T1000 (cell line): ENCODE measurements around the gene WDPCP.
"Not testable (repeated sequence)": the region's sequence is repeated elsewhere in the genome, so short reads cannot be mapped to it uniquely, and the experiment has no call there.

Experiments
- DNase-seq: peaks from one replicate; lab custom pipeline; 2025; ENCODE audit warnings: mixed read lengths; lab: John Stamatoyannopoulos, UW

WDPCP gene

GRCh38 chr2:63357722-63358121 is 230.6 kb downstream of the WDPCP start:
- DNase-seq, result not testable (repeated sequence)

- no peak for DNase-seq
These were observed 240.9 kb downstream of the WDPCP start for GRCh38 chr2:63347361-63347760.

DNA sequence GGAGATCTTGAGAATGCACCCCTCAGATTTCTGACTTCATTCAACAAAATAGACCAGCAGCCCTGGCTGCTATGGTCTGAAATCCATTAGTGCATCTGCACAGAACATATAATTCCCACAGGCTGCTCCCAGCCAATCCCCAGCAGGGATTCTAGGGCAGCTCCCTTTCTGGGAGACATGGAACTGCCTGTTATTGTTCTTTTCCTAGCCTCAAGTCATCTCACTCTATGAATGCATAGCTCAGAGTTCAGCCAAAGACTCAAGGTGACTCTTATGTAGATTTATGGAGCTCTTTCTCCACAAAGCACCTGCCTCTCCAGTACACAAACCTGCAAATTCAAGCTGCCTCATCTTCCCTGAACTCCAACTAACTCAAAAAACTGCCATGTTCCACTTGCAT is 241.9 kb downstream of the WDPCP start:
- no peak for DNase-seq

- no peak for DNase-seq
These were observed 243.0 kb downstream of the WDPCP start for GRCh38 chr2:63345285-63345633.

- DNase-seq, result no peak
These were observed 243.5 kb downstream of the WDPCP start for GRCh38 chr2:63344575-63345284.

DNA sequence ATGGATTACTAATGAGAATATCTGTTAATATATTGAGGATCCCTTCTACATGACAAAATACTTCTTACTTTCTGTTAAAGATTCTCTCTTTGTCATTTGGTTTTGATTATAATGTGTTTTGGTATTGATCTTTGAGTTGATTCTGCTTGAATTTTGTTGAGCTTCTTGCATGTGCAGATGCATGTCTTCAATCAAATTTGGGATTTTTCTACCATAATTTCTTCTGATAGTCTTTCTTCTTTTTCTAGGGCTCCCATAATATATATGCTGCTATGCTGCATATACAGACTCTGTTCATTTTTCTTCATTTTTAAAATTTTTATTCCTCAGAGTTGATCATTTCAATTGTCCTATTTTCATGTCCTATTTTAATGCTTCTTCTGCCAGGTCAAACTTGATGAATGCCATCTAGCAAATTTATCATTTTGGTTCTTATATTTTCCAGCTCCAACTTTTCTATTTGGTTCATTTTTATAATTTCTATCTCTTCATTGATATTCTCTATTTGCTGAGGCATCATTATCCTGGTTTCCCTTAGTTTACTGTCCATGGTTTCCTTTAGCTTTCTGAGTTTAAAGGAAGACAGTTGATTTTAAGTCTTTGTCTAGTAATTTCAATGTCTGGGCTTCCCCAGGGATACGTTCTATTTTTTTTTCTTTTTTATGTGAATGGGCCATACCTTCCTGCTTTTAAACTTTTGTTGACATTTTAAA is 244.7 kb downstream of the WDPCP start:
- no peak for DNase-seq

DNA sequence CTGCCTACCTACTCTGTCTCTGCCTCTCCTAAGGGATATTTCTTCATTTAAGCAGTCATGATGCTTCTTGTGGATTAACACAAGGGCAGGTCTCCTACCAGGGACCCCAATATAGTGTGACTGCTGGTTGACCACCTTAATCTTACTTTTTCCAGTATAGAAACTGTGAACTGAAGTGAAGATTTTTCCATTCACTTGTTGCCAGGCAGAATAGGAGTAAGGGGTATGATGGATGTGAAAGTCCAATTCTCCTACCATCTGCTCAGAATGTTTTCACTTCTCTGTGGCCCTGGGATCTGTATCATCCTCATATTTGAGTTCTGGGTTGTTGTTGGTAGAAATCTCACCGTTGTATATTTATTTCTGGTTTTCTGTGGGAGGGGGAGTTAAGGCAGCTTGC is 247.8 kb downstream of the WDPCP start:
- no peak for DNase-seq

- DNase-seq, result no peak
These were observed 253.4 kb downstream of the WDPCP start for GRCh38 chr2:63334910-63335309.

- DNase-seq, result no peak
These were observed 261.8 kb downstream of the WDPCP start for GRCh38 chr2:63326473-63326872.

- not testable (repeated sequence) for DNase-seq
These were observed 264.6 kb downstream of the WDPCP start for GRCh38 chr2:63323662-63324061.

DNA sequence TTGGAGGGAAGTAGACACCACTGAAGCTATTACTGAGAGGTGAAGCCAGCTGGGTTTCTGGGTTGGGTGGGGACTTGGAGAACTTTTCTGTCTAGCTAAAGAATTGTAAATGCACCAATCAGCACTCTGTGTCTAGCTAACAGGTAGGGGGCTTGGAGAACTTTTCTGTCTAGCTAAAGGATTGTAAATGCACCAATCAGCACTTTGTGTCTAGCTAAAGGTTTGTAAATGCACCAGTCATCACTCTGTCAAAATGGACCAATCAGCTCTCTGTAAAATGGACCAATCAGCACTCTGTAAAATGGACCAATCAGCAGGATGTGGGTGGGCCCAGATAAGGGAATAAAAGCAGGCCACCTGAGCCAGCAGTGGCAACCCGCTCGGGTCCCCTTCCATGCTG is 266.3 kb downstream of the WDPCP start:
- DNase-seq, result not testable (repeated sequence)

DNA sequence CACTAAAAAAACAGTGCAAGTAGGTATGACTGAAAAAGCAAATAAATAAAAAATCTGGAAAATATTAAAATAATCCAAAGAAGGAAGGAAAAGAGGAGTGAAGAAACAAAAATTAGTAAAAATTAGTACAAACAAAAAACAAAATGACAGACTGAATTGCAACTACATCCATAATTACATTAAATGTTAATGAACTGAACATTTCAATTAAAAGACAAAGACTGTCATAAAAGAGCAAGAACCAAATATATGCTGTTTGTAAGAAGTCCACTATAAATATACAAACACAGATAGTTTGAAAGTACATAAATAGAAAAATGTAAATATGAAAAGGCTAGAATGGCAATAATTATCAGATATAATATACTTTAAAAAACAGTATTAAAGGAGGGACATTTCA is 267.6 kb downstream of the WDPCP start:
- no peak for DNase-seq

- no peak for DNase-seq
These were observed 277.7 kb downstream of the WDPCP start for GRCh38 chr2:63310614-63311013.

DNA sequence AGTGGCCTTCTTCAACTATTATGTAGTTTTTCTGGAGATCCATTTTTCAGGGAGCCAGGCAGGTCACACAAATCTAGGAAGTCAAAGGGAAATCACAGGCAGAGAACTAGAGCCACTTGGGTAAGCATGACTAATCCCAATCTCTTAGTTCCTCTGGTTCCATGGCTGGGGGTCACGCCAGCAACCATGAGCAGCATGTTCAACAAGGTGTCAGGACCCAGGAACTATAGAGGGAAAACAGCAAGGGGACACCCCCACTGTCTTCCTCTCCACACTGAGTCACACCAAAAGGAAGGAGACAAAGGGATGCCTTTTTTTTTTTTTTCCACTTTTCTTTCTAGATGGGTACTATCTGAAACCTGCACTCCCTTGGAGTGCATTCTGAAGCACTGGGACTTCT is 286.8 kb downstream of the WDPCP start:
- DNase-seq, result no peak

- no peak for DNase-seq
These were observed 287.4 kb downstream of the WDPCP start for GRCh38 chr2:63300835-63301234.

- no peak for DNase-seq
These were observed 300.3 kb downstream of the WDPCP start for GRCh38 chr2:63287956-63288355.

GRCh38 chr2:63286520-63286919 is 301.8 kb downstream of the WDPCP start:
- not testable (repeated sequence) for DNase-seq

- no peak for DNase-seq
These were observed 305.0 kb downstream of the WDPCP start for GRCh38 chr2:63283273-63283672.

GRCh38 chr2:63272560-63272959 is 315.7 kb downstream of the WDPCP start:
- DNase-seq, result no peak

GRCh38 chr2:63270717-63271116 is 317.6 kb downstream of the WDPCP start:
- DNase-seq, result no peak

DNA sequence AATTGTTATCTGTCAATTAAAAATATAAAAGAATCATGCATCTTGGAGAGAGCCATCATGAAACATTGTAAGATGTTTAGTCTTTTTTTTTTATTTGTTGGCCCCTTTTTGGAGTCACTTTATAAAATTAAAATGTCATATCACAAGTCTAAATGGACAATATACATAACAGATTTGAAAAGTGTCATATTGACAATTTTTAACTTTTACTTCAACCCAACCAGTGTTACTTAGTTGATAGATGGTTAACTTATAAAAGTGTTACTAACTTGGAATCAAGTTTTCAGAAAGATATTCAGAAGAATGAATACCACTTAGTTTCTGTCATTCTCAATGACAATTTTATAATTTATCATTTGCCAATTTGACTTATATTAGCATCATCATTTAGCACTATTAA is 319.3 kb downstream of the WDPCP start:
- DNase-seq, result no peak

GRCh38 chr2:63261137-63261621 is 327.1 kb downstream of the WDPCP start:
- no peak for DNase-seq

DNA sequence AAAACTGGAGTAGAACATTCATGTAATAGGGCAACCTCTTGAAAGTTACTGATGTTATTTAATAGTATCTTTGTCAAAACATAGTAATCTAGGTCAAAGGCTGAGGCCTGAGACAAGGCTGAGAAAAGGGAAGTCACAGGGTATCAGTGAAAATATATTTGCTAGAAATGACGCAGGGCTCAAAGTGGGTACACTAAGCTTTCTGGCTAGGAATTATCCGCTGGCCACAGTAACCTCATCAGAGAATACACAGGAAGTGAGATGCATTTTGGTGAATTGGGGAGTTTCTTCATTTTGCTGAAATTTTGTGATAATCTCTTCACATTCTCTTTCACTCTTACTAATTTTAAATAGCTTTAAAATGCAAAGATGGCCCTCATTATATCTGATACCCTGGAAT is 330.8 kb downstream of the WDPCP start:
- DNase-seq, result no peak

- no peak for DNase-seq
These were observed 339.1 kb downstream of the WDPCP start for GRCh38 chr2:63249161-63249560.
